IPS DF 4.7 (cell line): ENCODE data around the gene TSGA10.

Experiments used
- DNase-seq: peaks from one replicate; pipeline ENCODE4 v3.0.0-alpha.2; 2013; ENCODE audit warnings: low spot score; ENCODE audit errors: extremely low read depth

The TSGA10 gene

DNA sequence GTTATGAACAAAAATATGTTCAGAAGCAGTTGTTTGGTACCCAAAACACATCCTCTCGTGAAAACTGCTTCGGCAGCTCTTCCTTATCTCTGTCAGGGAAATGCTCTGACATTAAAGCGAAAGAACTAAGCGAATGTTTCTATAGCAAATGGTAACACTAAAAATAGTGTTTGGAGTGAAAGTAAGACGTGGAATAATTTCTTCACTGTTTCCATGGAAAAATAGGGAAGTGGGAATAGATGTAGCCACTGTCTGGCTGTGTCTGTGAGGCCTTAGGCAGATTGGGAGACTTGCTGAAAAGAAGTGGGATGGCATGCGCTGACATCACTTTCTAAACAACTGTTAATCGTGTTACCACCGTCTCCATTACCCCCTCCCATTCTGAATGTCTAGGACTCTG is 207.2 kb downstream of the TSGA10 start:
- DNase-seq: no peak
